PFSK-1 (cell line): Measurements from ENCODE around the gene IFITM10.

Experiments used
- POLR2AphosphoS5 ChIP-seq: IDR thresholded peaks from 2 replicates; pipeline ENCODE4 v1.6.1; 2012; ENCODE audit warnings: low read depth, mild to moderate bottlenecking, control low read depth, low read length, moderate library complexity
- TAF1 ChIP-seq: IDR thresholded peaks from 2 replicates; pipeline ENCODE4 v1.6.1; 2012; ENCODE audit warnings: low read length, control low read depth, borderline replicate concordance; ENCODE audit not compliant: insufficient read depth
- TF ChIP-seq, protein P1 (sequence below), 2 experiments: IDR thresholded peaks; 2 replicates each; pipeline versions ENCODE4 v1.6.1 to v1.8.0; 2011 to 2012; ENCODE audit warnings: low read depth in 2 of 2, low read length in 2 of 2, control low read depth in 1 of 2, inconsistent platforms in 1 of 2, mild to moderate bottlenecking in 1 of 2, moderate library complexity in 1 of 2; ENCODE audit not compliant: insufficient read depth in 1 of 2

DNA sequence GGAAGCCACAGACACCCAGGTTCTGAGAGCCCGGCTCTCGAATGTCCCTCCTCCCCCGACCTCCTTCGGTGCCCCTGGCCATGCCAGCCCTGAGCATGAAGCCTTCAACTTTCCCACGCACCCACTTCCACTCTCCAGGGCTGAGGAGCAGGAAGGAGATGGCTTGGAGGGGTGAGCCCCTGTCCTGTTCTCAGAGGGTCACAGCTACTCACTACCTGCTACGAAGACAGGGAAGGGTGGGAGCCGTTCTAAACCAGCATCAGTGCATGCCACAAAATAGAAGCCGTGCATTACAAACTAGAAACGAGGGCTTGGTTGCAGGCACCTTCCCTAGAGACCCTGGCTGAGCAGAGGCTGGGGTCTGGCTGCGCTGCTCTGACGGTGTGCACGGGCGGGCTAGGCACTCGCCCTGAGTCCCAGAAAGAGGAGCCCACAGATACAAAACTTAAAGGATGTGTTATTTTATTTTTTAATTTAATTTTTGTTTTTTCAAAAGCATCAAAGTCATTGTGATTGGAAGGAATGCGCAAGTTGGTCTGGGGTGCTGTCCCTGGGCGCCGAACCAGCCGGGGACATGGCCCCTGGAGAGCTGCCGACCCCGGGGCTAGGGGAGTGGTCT, 57.6 kb downstream of the IFITM10 start:
- TF ChIP-seq TAF1: no peak
- no peak for TF ChIP-seq POLR2AphosphoS5
- TF ChIP-seq, protein P1, sequence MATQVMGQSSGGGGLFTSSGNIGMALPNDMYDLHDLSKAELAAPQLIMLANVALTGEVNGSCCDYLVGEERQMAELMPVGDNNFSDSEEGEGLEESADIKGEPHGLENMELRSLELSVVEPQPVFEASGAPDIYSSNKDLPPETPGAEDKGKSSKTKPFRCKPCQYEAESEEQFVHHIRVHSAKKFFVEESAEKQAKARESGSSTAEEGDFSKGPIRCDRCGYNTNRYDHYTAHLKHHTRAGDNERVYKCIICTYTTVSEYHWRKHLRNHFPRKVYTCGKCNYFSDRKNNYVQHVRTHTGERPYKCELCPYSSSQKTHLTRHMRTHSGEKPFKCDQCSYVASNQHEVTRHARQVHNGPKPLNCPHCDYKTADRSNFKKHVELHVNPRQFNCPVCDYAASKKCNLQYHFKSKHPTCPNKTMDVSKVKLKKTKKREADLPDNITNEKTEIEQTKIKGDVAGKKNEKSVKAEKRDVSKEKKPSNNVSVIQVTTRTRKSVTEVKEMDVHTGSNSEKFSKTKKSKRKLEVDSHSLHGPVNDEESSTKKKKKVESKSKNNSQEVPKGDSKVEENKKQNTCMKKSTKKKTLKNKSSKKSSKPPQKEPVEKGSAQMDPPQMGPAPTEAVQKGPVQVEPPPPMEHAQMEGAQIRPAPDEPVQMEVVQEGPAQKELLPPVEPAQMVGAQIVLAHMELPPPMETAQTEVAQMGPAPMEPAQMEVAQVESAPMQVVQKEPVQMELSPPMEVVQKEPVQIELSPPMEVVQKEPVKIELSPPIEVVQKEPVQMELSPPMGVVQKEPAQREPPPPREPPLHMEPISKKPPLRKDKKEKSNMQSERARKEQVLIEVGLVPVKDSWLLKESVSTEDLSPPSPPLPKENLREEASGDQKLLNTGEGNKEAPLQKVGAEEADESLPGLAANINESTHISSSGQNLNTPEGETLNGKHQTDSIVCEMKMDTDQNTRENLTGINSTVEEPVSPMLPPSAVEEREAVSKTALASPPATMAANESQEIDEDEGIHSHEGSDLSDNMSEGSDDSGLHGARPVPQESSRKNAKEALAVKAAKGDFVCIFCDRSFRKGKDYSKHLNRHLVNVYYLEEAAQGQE (IDR thresholded peaks at IDR 0.05; ENCODE audit: insufficient read depth in 1 of 2, low read depth in 2 of 2, low read length in 2 of 2): no peak
